Lung (tissue), 12 donors: ENCODE results near the gene GFI1B. TPM values are rescaled to one million over a fixed set of nuclear protein-coding genes. Genes with fewer than 3 reads are reported as not detected.

ENCODE experiments used
- ATAC-seq: fragments of 200-7000 bp; cut with Tn5 transposase; one replicate; pipeline ENCODE4 v1.9.1; 2020; ENCODE audit warnings: moderate number of reproducible peaks; ENCODE audit not compliant: insufficient read depth, low FRiP score
- DNase-seq, 3 donors: peaks; one replicate each; pipeline ENCODE4 v3.0.0-alpha.2; 2013 to 2017
- H3K27ac ChIP-seq, 2 donors: one replicate each; pipeline ENCODE4 v1.5.1; 2013; ENCODE audit warnings: mild to moderate bottlenecking in 2 of 2, moderate library complexity in 2 of 2, control low read depth in 1 of 2, inconsistent platforms in 1 of 2, low read depth in 1 of 2, low read length in 1 of 2
- H3K27me3 ChIP-seq, 3 donors: one replicate each; pipeline ENCODE4 v1.5.1; 2013; ENCODE audit warnings: low read length in 2 of 3; ENCODE audit not compliant: control insufficient read depth in 3 of 3, insufficient read depth in 3 of 3
- H3K36me3 ChIP-seq, 4 donors: one replicate each; pipeline ENCODE4 v1.5.1; 2013; ENCODE audit warnings: low read length in 4 of 4, mild to moderate bottlenecking in 1 of 4, moderate library complexity in 1 of 4; ENCODE audit not compliant: control insufficient read depth in 4 of 4, insufficient read depth in 4 of 4
- H3K4me1 ChIP-seq, 5 donors: one replicate each; pipeline ENCODE4 v1.5.1; 2013; ENCODE audit warnings: low read length in 5 of 5, mild to moderate bottlenecking in 2 of 5, moderate library complexity in 1 of 5; ENCODE audit not compliant: control insufficient read depth in 5 of 5, insufficient read depth in 5 of 5
- H3K4me3 ChIP-seq: one replicate; pipeline ENCODE4 v1.5.1; 2013; ENCODE audit warnings: mild to moderate bottlenecking, control low read depth, moderate library complexity
- H3K9ac ChIP-seq, 2 donors: one replicate each; pipeline ENCODE4 v1.5.1; 2013; ENCODE audit warnings: low read length in 2 of 2, control low read depth in 1 of 2; ENCODE audit not compliant: insufficient read depth in 1 of 2
- H3K9me3 ChIP-seq, 4 donors: one replicate each; pipeline ENCODE4 v1.5.1; 2013; ENCODE audit warnings: low read length in 3 of 4, mild to moderate bottlenecking in 1 of 4, moderate library complexity in 1 of 4; ENCODE audit not compliant: control insufficient read depth in 4 of 4, insufficient read depth in 3 of 4
- CTCF ChIP-seq: IDR thresholded peaks from 2 replicates; pipeline ENCODE4 v1.5.1; 2012; ENCODE audit warnings: mild to moderate bottlenecking; ENCODE audit errors: control extremely low read depth, extremely low read depth
- WGBS, 2 donors: extraction: QIAGEN DNeasy Blood & Tissue Kit; methylation state at CpG; one replicate each; pipeline ENCODE4 v1.1.7; 2013; 5-methylcytosine and 5-hydroxymethylcytosine counted together
- polyA plus RNA-seq, 2 donors: library from polyadenylated mRNA; stranded (reverse); fragments of 200-250 nt; gene quantifications; one replicate each; pipeline ENCODE4 v1.2.1, GENCODE V29; 2013
- total RNA-seq, 2 donors: library from RNA; depleted of rRNA in 1 of 2; stranded (reverse); fragments of >200 nt in 1 of 2; gene quantifications; one replicate each; pipeline ENCODE4 v1.2.1, GENCODE V29; 2014 to 2021
- donor health status: control.
- donor health status: control.
- donor health status: Bipolar disorder and iron deficiency.
- donor health status: healthy.
- donor health status: DM: yes; HTN: yes; CAD: no.

The GFI1B gene
- total and polyA plus RNA-seq, 4 donors, result 0.25 to 1.4 (median 0.76) TPM

- peak overlapping the region; percentile 4 to 77 for H3K9ac ChIP-seq
- H3K4me3 ChIP-seq, result peak overlapping the region; percentile 88
- no peaks in the 10 kb centered on the region for H3K27me3 ChIP-seq
- no peak for DNase-seq
- H3K9me3 ChIP-seq, result peaks cover 0 to 4% (median 0%) of the 10 kb centered on the region in 4 donors
- H3K4me1 ChIP-seq, result peaks cover 7 to 16% (median 11%) of the 10 kb centered on the region in 5 donors
- 1% methylated on average over 28 of the region's 28 CpGs for WGBS, 2 donors
- H3K27ac ChIP-seq, result peak overlapping the region; percentile 86 to 97
- no peak for TF ChIP-seq CTCF
- ATAC-seq, result peak; percentile 6
- H3K36me3 ChIP-seq, result peaks cover 0 to 17% (median 5%) of the 10 kb centered on the region in 4 donors
Observed at GRCh38 chr9:133029994-133030316, 51.5 kb downstream of the GFI1B start.

- peaks cover 0 to 4% (median 0%) of the 10 kb centered on the region in 4 donors for H3K9me3 ChIP-seq
- H3K4me1 ChIP-seq, result peaks cover 7 to 16% (median 11%) of the 10 kb centered on the region in 5 donors
- 0% methylated on average over 63 of the region's 63 CpGs for WGBS, 2 donors
- peak within 1 kb of the TSS; percentile 89 for H3K4me3 ChIP-seq
- no peaks in the 10 kb centered on the region for H3K27me3 ChIP-seq
- peak within 1 kb of the TSS; percentile 93 to 97 for H3K27ac ChIP-seq
- peak; percentile 99 for ATAC-seq
- H3K9ac ChIP-seq, result peak within 1 kb of the TSS; percentile 75 to 82
- peaks cover 0 to 17% (median 5%) of the 10 kb centered on the region in 4 donors for H3K36me3 ChIP-seq
- peak; percentile 96 to 100 (median 100) for DNase-seq
- TF ChIP-seq CTCF, result no peak
Observed at GRCh38 chr9:133030317-133031129, 52.0 kb downstream of the GFI1B start, which contains the start of gene GTF3C5. Gene GTF3C5, plus strand, starts transcription at chr9:133030997. Its CDS starts 15 bp downstream, at chr9:133031012.

GRCh38 chr9:133031130-133031422, 52.6 kb downstream of the GFI1B start:
- 1 to 2% methylated on average over 16 of the region's 16 CpGs for WGBS, 2 donors
- no peak for DNase-seq
- Histone ChIP-seq H3K4me1 (peaks cover 7 to 16% (median 11%) of the 10 kb centered on the region in 5 donors), H3K36me3 (peaks cover 0 to 17% (median 5%) of the 10 kb centered on the region in 4 donors), H3K9me3 (peaks cover 0 to 4% (median 0%) of the 10 kb centered on the region in 4 donors), H3K27me3 (no peaks in the 10 kb centered on the region), H3K27ac (peak overlapping the region; percentile 91 to 93), H3K4me3 (peak overlapping the region; percentile 89), H3K9ac (peak overlapping the region; percentile 75 to 82)
- ATAC-seq, result no peak
- TF ChIP-seq CTCF, result no peak
